H9 (cell line): ENCODE data around the gene FAS. TPM values are rescaled to one million over a fixed set of nuclear protein-coding genes. Genes with fewer than 3 reads are reported as not detected.

ENCODE experiments used
- DNase-seq: peaks from one replicate; pipeline ENCODE4 v3.0.0-alpha.2; 2017
- H2AFZ ChIP-seq: one replicate; pipeline ENCODE4 v1.6.1; 2013; ENCODE audit warnings: mild to moderate bottlenecking, low read length, control low read depth, moderate library complexity
- H2AK5ac ChIP-seq: 2 replicates; pipeline ENCODE4 v1.6.1; 2013; ENCODE audit warnings: low read length, control low read depth, mixed read lengths; ENCODE audit not compliant: insufficient read length
- H2BK120ac ChIP-seq: one replicate; pipeline ENCODE4 v1.6.1; 2013; ENCODE audit warnings: low read depth, mild to moderate bottlenecking, low read length, control low read depth, inconsistent platforms; ENCODE audit not compliant: poor library complexity, severe bottlenecking
- H2BK12ac ChIP-seq: 2 replicates; pipeline ENCODE4 v1.6.1; 2013; ENCODE audit warnings: low read length, control low read depth, mixed read lengths, low read depth; ENCODE audit not compliant: insufficient read length
- H2BK15ac ChIP-seq: 2 replicates; pipeline ENCODE4 v1.6.1; 2013; ENCODE audit warnings: low read depth, low read length, control low read depth
- H2BK20ac ChIP-seq: one replicate; pipeline ENCODE4 v1.6.1; 2013; ENCODE audit warnings: low read depth, mild to moderate bottlenecking, low read length, control low read depth, inconsistent platforms; ENCODE audit not compliant: poor library complexity, severe bottlenecking
- H2BK5ac ChIP-seq: 2 replicates; pipeline ENCODE4 v1.6.1; 2013; ENCODE audit warnings: low read length, control low read depth, mixed read lengths; ENCODE audit not compliant: insufficient read length
- H3K14ac ChIP-seq: 2 replicates; pipeline ENCODE4 v1.6.1; 2013; ENCODE audit warnings: low read length, control low read depth; ENCODE audit not compliant: insufficient read depth
- H3K18ac ChIP-seq: 2 replicates; pipeline ENCODE4 v1.6.1; 2013; ENCODE audit warnings: low read depth, mild to moderate bottlenecking, mixed read lengths, low read length, control low read depth; ENCODE audit not compliant: insufficient read length
- H3K23ac ChIP-seq: 2 replicates; pipeline ENCODE4 v1.6.1; 2013; ENCODE audit warnings: low read length, control low read depth, mixed read lengths, low read depth; ENCODE audit not compliant: insufficient read length
- H3K23me2 ChIP-seq: 2 replicates; pipeline ENCODE4 v1.6.1; 2013; ENCODE audit warnings: low read depth, mild to moderate bottlenecking, mixed read lengths, low read length, control low read depth; ENCODE audit not compliant: insufficient read length, poor library complexity, severe bottlenecking
- H3K27ac ChIP-seq: 2 replicates; pipeline ENCODE4 v1.5.1; 2013; ENCODE audit warnings: low read length, control low read depth, mixed read lengths, low read depth; ENCODE audit not compliant: insufficient read length
- H3K27me3 ChIP-seq: 2 replicates; pipeline ENCODE4 v1.6.1; 2013; ENCODE audit warnings: low read length, control low read depth, inconsistent platforms; ENCODE audit not compliant: insufficient read depth
- H3K4ac ChIP-seq: 2 replicates; pipeline ENCODE4 v1.6.1; 2013; ENCODE audit warnings: low read depth, mild to moderate bottlenecking, control low read depth, inconsistent platforms, low read length, moderate library complexity
- H3K4me1 ChIP-seq: 2 replicates; pipeline ENCODE4 v1.6.1; 2013; ENCODE audit warnings: low read length, control low read depth, inconsistent platforms; ENCODE audit not compliant: insufficient read depth
- H3K4me2 ChIP-seq: 2 replicates; pipeline ENCODE4 v1.6.1; 2013; ENCODE audit warnings: low read length, control low read depth, mixed read lengths; ENCODE audit not compliant: insufficient read length, insufficient read depth
- H3K56ac ChIP-seq: 2 replicates; pipeline ENCODE4 v1.6.1; 2013; ENCODE audit warnings: low read depth, mild to moderate bottlenecking, mixed read lengths, low read length, control low read depth; ENCODE audit not compliant: insufficient read length
- H3K79me1 ChIP-seq: 2 replicates; pipeline ENCODE4 v1.6.1; 2013; ENCODE audit warnings: low read depth, mild to moderate bottlenecking, moderate library complexity, low read length, control low read depth, inconsistent platforms; ENCODE audit not compliant: insufficient read depth, poor library complexity, severe bottlenecking
- H3K79me2 ChIP-seq: 2 replicates; pipeline ENCODE4 v1.6.1; 2013; ENCODE audit warnings: low read length, control low read depth, inconsistent platforms; ENCODE audit not compliant: insufficient read depth
- H3K9ac ChIP-seq: 2 replicates; pipeline ENCODE4 v1.6.1; 2013; ENCODE audit warnings: low read length, control low read depth, mixed read lengths; ENCODE audit not compliant: insufficient read length; ENCODE audit errors: extremely low read depth
- H3K9me3 ChIP-seq: one replicate; pipeline ENCODE4 v1.6.1; 2013; ENCODE audit warnings: low read depth, low read length, inconsistent platforms; ENCODE audit not compliant: control insufficient read depth
- H3T11ph ChIP-seq: one replicate; pipeline ENCODE4 v1.6.1; 2013; ENCODE audit warnings: mild to moderate bottlenecking, low read length, control low read depth, inconsistent platforms
- H4K20me1 ChIP-seq: one replicate; pipeline ENCODE4 v1.6.1; 2013; ENCODE audit not compliant: control insufficient read depth, insufficient read length, insufficient read depth
- H4K5ac ChIP-seq: 2 replicates; pipeline ENCODE4 v1.6.1; 2013; ENCODE audit warnings: low read depth, mild to moderate bottlenecking, mixed read lengths, low read length, control low read depth; ENCODE audit not compliant: insufficient read length
- H4K8ac ChIP-seq: replicated peaks from 2 replicates; pipeline ENCODE4 v1.6.1; 2013; ENCODE audit warnings: low read length, control low read depth, mixed read lengths, low read depth; ENCODE audit not compliant: insufficient read length
- H4K91ac ChIP-seq: 2 replicates; pipeline ENCODE4 v1.6.1; 2013; ENCODE audit warnings: low read depth, mild to moderate bottlenecking, moderate library complexity, mixed read lengths, low read length, control low read depth; ENCODE audit not compliant: insufficient read length
- H3K27ac Mint-ChIP-seq, 3 experiments: 2 replicates in 2 of 3; 3 replicates in 1 of 3; pipeline ENCODE4 v1.8.0; 2020 to 2021; ENCODE audit warnings: mixed read lengths in 3 of 3, mild to moderate bottlenecking in 1 of 3, moderate library complexity in 1 of 3
- H3K27me3 Mint-ChIP-seq: 2 replicates; pipeline ENCODE4 v1.8.0; 2021; ENCODE audit warnings: low read depth, mild to moderate bottlenecking, moderate library complexity, mixed read lengths
- H3K36me3 Mint-ChIP-seq, 3 experiments: 2 replicates in 2 of 3; 3 replicates in 1 of 3; pipeline ENCODE4 v1.8.0; 2020 to 2021; ENCODE audit warnings: low read depth in 3 of 3, mixed read lengths in 3 of 3; ENCODE audit not compliant: insufficient read depth in 1 of 3
- H3K4me1 Mint-ChIP-seq, 2 experiments: 2 replicates each; pipeline ENCODE4 v1.8.0; 2020; ENCODE audit warnings: mixed read lengths in 2 of 2
- H3K4me3 Mint-ChIP-seq, 2 experiments: 2 replicates in 1 of 2; 3 replicates in 1 of 2; pipeline ENCODE4 v1.8.0; 2020 to 2021; ENCODE audit warnings: mild to moderate bottlenecking in 2 of 2, mixed read lengths in 2 of 2, moderate library complexity in 1 of 2
- H3K9me3 Mint-ChIP-seq, 2 experiments: 2 replicates in 1 of 2; 3 replicates in 1 of 2; pipeline ENCODE4 v1.8.0; 2020; ENCODE audit warnings: mild to moderate bottlenecking in 2 of 2, mixed read lengths in 2 of 2, moderate library complexity in 1 of 2
- CTCF ChIP-seq: fragments of 200-600 bp; sonication (generic); conservative IDR thresholded peaks from 3 replicates; pipeline ENCODE4 v1.8.0; 2021; ENCODE audit warnings: antibody characterized with exemption, mild to moderate bottlenecking
- WGBS: extraction: QIAGEN DNeasy Blood & Tissue Kit; methylation state at CpG from one replicate; pipeline ENCODE4 v1.1.7; 2013; ENCODE audit warnings: missing lambda C conversion rate, low lambda C conversion rate, mixed read lengths; ENCODE audit not compliant: insufficient read length; ENCODE audit errors: extremely low coverage; 5-methylcytosine and 5-hydroxymethylcytosine counted together
- total RNA-seq: library from RNA; stranded (reverse); gene quantifications from 2 replicates; pipeline ENCODE4 v1.2.1, GENCODE V29; 2021

Gene FAS
- total RNA-seq, 1 experiment from 2014 or later: 3.0 TPM

DNA sequence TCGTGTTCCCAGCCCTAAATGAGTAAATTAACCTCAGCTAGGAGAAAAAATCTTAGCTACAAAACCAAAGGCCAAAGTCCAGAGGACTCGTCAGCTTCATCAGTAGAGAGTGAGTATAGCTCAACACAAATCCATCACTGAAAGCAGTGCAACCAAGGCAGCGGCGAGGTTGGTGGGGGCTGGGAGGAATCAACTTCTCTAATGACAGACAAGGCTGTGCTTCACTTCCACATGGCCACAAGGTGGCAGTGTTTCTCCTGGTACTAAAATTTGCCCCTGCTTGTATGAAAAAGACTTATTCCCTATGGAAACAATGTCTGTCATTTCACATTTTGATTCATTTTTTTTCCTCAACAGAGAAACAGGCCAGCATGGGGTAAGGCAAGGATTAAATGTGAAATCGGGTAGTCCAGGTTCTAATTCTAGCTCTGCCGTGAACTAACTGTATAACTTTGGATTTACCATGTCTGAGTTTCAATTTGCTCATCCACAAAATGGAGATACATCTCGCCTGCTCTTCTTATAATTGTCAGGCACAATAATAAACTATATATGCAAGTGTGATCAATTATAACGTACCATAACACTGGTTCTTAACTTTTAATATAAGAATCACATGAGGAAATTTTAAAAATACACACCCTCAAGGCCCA is 39.3 kb downstream of the FAS start:
- Histone ChIP-seq H3K27ac (no peak overlapping the region), H2BK120ac (no peak overlapping the region), H4K8ac (no peak overlapping the region), H3K9me3 (no peaks in the 10 kb centered on the region), H4K5ac (no peak overlapping the region), H3K27me3 (no peaks in the 10 kb centered on the region), H3K14ac (no peak overlapping the region), H3K23ac (no peak overlapping the region), H3K4me2 (no peak overlapping the region), H3K9ac (no peak overlapping the region), H2BK20ac (no peak overlapping the region), H2BK5ac (no peak overlapping the region), H2AFZ (no peak overlapping the region), H2AK5ac (no peak overlapping the region), H4K91ac (no peak overlapping the region), H3K23me2 (no peaks in the 10 kb centered on the region), H4K20me1 (no peaks in the 10 kb centered on the region), H3T11ph (no peak overlapping the region), H3K79me1 (no peaks in the 10 kb centered on the region), H2BK15ac (no peak overlapping the region), H3K56ac (no peak overlapping the region), H3K18ac (no peak overlapping the region), H3K4me1 (no peaks in the 10 kb centered on the region; the same call in 1 of the 2 replicates), H3K4ac (no peak overlapping the region), H2BK12ac (no peak overlapping the region), H3K79me2 (no peaks in the 10 kb centered on the region)
- peak; percentile 67 for DNase-seq
- H3K9me3 Mint-ChIP-seq: no peaks in the 10 kb centered on the region
- no peaks in the 10 kb centered on the region for H3K36me3 Mint-ChIP-seq
- H3K4me1 Mint-ChIP-seq: peaks cover 17 to 24% of the 10 kb centered on the region in 2 experiments
- peak; percentile 92 for TF ChIP-seq CTCF
- no CpG with 5 or more reads among the region's 8 CpGs for WGBS
- no peak overlapping the region for H3K4me3 Mint-ChIP-seq
- no peak overlapping the region for H3K27ac Mint-ChIP-seq
- H3K27me3 Mint-ChIP-seq: peaks cover 3% of the 10 kb centered on the region; the same call in 1 of the 2 replicates
